B cell (primary cell): ENCODE measurements around the gene EDAR.

Experiments used
- CTCF ChIP-seq: fragments of 200-600 bp; IDR thresholded peaks from one replicate; pipeline ENCODE4 v1.8.0; 2022; ENCODE audit warnings: antibody characterized with exemption, mild to moderate bottlenecking
- EZH2 ChIP-seq: IDR thresholded peaks from 2 replicates; pipeline ENCODE4 v1.6.1; 2012; ENCODE audit warnings: borderline replicate concordance, low read depth, mild to moderate bottlenecking, moderate library complexity, low read length; ENCODE audit not compliant: insufficient read depth, poor library complexity, severe bottlenecking

- TF ChIP-seq CTCF, result no peak
- TF ChIP-seq EZH2, result no peak
Observed at GRCh38 chr2:108916122-108916795, 72.8 kb downstream of the EDAR start.
